ENCODE data around the gene ADGRL3. TPM values are rescaled to one million over a fixed set of nuclear protein-coding genes. Genes with fewer than 3 reads are reported as not detected.

The ADGRL3 gene
- total and polyA plus RNA-seq, 4 donors: 0.07 to 1.7 (median 0.82) TPM

DNA sequence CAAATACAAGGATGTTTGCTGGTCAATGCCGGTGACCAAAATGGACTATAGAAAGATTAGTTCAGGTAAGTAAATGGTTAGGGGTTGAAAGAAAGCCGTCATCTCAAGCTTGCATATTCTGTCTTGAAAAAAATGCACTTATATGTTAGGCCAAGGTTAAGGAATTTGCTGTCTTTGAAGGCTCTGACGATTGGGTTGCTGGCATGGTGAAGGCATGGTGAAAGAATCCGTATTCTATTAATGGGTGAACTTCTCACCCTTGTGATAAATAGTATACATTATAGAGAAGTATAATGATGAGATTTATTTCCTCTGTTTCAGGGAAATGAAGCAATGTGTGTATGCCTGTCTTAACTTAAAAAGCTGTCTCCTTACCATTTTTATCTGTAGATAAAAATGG lies 132.6 kb downstream of the ADGRL3 start:
- 73% methylated on average over 4 of the region's 4 CpGs for WGBS
- no peak for DNase-seq (ENCODE audit: low spot score)
- Histone ChIP-seq H3K4me1 (ENCODE audit: control insufficient read depth in 4 of 4, insufficient read depth in 4 of 4, low read length in 3 of 4) (no peaks in the 10 kb centered on the region), H3K36me3 (ENCODE audit: control insufficient read depth in 4 of 4, insufficient read depth in 3 of 4, low read depth in 1 of 4, low read length in 3 of 4) (no peaks in the 10 kb centered on the region), H3K4me3 (ENCODE audit: low read depth in 1 of 3, low read length in 3 of 3) (no peak overlapping the region), H3K9ac (ENCODE audit: low read depth in 1 of 2, low read length in 2 of 2) (no peak overlapping the region), H3K27me3 (ENCODE audit: control insufficient read depth in 4 of 4, insufficient read depth in 4 of 4, low read length in 3 of 4) (peaks cover 0 to 4% (median 0%) of the 10 kb centered on the region in 4 donors), H3K27ac (ENCODE audit: low read depth in 1 of 2, low read length in 2 of 2) (no peak overlapping the region), H3K9me3 (ENCODE audit: control insufficient read depth in 4 of 4, low read length in 3 of 4) (no peaks in the 10 kb centered on the region)
- TF ChIP-seq, protein P1, sequence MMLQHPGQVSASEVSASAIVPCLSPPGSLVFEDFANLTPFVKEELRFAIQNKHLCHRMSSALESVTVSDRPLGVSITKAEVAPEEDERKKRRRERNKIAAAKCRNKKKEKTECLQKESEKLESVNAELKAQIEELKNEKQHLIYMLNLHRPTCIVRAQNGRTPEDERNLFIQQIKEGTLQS (IDR thresholded peaks at IDR 0.05): no peak
- TF ChIP-seq, protein P2, sequence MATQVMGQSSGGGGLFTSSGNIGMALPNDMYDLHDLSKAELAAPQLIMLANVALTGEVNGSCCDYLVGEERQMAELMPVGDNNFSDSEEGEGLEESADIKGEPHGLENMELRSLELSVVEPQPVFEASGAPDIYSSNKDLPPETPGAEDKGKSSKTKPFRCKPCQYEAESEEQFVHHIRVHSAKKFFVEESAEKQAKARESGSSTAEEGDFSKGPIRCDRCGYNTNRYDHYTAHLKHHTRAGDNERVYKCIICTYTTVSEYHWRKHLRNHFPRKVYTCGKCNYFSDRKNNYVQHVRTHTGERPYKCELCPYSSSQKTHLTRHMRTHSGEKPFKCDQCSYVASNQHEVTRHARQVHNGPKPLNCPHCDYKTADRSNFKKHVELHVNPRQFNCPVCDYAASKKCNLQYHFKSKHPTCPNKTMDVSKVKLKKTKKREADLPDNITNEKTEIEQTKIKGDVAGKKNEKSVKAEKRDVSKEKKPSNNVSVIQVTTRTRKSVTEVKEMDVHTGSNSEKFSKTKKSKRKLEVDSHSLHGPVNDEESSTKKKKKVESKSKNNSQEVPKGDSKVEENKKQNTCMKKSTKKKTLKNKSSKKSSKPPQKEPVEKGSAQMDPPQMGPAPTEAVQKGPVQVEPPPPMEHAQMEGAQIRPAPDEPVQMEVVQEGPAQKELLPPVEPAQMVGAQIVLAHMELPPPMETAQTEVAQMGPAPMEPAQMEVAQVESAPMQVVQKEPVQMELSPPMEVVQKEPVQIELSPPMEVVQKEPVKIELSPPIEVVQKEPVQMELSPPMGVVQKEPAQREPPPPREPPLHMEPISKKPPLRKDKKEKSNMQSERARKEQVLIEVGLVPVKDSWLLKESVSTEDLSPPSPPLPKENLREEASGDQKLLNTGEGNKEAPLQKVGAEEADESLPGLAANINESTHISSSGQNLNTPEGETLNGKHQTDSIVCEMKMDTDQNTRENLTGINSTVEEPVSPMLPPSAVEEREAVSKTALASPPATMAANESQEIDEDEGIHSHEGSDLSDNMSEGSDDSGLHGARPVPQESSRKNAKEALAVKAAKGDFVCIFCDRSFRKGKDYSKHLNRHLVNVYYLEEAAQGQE (IDR thresholded peaks at IDR 0.05): no peak
- TF ChIP-seq RXRA (IDR thresholded peaks at IDR 0.05) (no peak), EGR1 (IDR thresholded peaks at IDR 0.05; ENCODE audit: low read depth in 2 of 2) (no peak), HNF4G (IDR thresholded peaks at IDR 0.05) (no peak), YY1 (IDR thresholded peaks at IDR 0.05) (no peak), HNF4A (conservative IDR thresholded peaks at IDR 0.05) (no peak), FOXA1 (IDR thresholded peaks at IDR 0.05) (no peak), GABPA (IDR thresholded peaks at IDR 0.05 in 1 of 2, conservative IDR thresholded peaks at IDR 0.05 in 1 of 2) (no peak), NR2F2 (IDR thresholded peaks at IDR 0.05) (no peak)
- TF ChIP-seq, protein P3, sequence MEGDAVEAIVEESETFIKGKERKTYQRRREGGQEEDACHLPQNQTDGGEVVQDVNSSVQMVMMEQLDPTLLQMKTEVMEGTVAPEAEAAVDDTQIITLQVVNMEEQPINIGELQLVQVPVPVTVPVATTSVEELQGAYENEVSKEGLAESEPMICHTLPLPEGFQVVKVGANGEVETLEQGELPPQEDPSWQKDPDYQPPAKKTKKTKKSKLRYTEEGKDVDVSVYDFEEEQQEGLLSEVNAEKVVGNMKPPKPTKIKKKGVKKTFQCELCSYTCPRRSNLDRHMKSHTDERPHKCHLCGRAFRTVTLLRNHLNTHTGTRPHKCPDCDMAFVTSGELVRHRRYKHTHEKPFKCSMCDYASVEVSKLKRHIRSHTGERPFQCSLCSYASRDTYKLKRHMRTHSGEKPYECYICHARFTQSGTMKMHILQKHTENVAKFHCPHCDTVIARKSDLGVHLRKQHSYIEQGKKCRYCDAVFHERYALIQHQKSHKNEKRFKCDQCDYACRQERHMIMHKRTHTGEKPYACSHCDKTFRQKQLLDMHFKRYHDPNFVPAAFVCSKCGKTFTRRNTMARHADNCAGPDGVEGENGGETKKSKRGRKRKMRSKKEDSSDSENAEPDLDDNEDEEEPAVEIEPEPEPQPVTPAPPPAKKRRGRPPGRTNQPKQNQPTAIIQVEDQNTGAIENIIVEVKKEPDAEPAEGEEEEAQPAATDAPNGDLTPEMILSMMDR (IDR thresholded peaks at IDR 0.05; ENCODE audit: low read depth, low read length, missing input control): no peak
- TF ChIP-seq, protein P4, sequence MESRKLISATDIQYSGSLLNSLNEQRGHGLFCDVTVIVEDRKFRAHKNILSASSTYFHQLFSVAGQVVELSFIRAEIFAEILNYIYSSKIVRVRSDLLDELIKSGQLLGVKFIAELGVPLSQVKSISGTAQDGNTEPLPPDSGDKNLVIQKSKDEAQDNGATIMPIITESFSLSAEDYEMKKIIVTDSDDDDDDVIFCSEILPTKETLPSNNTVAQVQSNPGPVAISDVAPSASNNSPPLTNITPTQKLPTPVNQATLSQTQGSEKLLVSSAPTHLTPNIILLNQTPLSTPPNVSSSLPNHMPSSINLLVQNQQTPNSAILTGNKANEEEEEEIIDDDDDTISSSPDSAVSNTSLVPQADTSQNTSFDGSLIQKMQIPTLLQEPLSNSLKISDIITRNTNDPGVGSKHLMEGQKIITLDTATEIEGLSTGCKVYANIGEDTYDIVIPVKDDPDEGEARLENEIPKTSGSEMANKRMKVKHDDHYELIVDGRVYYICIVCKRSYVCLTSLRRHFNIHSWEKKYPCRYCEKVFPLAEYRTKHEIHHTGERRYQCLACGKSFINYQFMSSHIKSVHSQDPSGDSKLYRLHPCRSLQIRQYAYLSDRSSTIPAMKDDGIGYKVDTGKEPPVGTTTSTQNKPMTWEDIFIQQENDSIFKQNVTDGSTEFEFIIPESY (IDR thresholded peaks at IDR 0.05): no peak
- TF ChIP-seq, protein P5, sequence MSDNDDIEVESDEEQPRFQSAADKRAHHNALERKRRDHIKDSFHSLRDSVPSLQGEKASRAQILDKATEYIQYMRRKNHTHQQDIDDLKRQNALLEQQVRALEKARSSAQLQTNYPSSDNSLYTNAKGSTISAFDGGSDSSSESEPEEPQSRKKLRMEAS (IDR thresholded peaks at IDR 0.05): no peak

DNA sequence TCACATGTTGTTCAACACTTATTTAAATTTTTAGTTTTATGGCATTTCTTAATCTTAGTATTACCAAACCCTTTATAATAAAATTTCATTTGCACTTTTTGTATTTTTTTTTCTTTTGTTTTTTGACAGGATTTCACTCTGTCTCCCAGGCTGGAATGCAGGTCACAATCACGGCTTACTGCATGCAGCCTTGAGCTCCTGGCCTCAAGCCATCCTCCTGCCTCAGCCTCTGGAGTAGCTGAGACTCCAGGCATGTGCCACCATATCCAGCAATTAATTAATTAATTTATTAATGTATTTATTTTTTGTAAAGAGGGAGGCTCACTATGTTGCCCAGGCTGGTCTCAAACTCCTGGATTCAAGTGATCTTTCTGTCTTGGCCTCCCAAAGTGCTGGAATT lies 133.4 kb downstream of the ADGRL3 start:
- Histone ChIP-seq H3K9me3 (ENCODE audit: control insufficient read depth in 4 of 4, low read length in 3 of 4) (no peaks in the 10 kb centered on the region), H3K27me3 (ENCODE audit: control insufficient read depth in 4 of 4, insufficient read depth in 4 of 4, low read length in 3 of 4) (peaks cover 0 to 4% (median 0%) of the 10 kb centered on the region in 4 donors), H3K4me1 (ENCODE audit: control insufficient read depth in 4 of 4, insufficient read depth in 4 of 4, low read length in 3 of 4) (no peaks in the 10 kb centered on the region), H3K36me3 (ENCODE audit: control insufficient read depth in 4 of 4, insufficient read depth in 3 of 4, low read depth in 1 of 4, low read length in 3 of 4) (no peaks in the 10 kb centered on the region), H3K27ac (ENCODE audit: low read depth in 1 of 2, low read length in 2 of 2) (no peak overlapping the region), H3K9ac (ENCODE audit: low read depth in 1 of 2, low read length in 2 of 2) (no peak overlapping the region), H3K4me3 (ENCODE audit: low read depth in 1 of 3, low read length in 3 of 3) (no peak overlapping the region)
- WGBS: 70% methylated on average over 1 of the region's 1 CpG
- no peak for DNase-seq (ENCODE audit: low spot score)
- TF ChIP-seq HNF4G (IDR thresholded peaks at IDR 0.05) (no peak), RAD21 (IDR thresholded peaks at IDR 0.05) (no peak), FOXA1 (IDR thresholded peaks at IDR 0.05) (no peak), NR2F2 (IDR thresholded peaks at IDR 0.05) (no peak), FOXA2 (IDR thresholded peaks at IDR 0.05) (no peak), RXRA (IDR thresholded peaks at IDR 0.05) (no peak)
- TF ChIP-seq, protein P3 (IDR thresholded peaks at IDR 0.05; ENCODE audit: low read depth, low read length, missing input control): no peak
- TF ChIP-seq, protein P4 (IDR thresholded peaks at IDR 0.05): no peak

Measured in liver (tissue), 9 donors.